GM21825 (cell line): ENCODE data around the gene ING2.
"Not testable (repeated sequence)": the region's sequence is repeated elsewhere in the genome, so short reads cannot be mapped to it uniquely, and the experiment has no call there.

Experiments
- ATAC-seq: cut with Tn5 transposase; IDR thresholded peaks from one replicate; pipeline ENCODE4 v1.9.1; 2021; ENCODE audit warnings: mild to moderate bottlenecking, moderate library complexity; ENCODE audit not compliant: unreplicated experiment

Gene ING2, protein sequence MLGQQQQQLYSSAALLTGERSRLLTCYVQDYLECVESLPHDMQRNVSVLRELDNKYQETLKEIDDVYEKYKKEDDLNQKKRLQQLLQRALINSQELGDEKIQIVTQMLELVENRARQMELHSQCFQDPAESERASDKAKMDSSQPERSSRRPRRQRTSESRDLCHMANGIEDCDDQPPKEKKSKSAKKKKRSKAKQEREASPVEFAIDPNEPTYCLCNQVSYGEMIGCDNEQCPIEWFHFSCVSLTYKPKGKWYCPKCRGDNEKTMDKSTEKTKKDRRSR

GRCh38 chr4:183504930-183505610 lies at the start of gene ING2:
Gene ING2 (plus strand): TSS chr4:183505058. CDS start chr4:183505196, 138 bp downstream.
- ATAC-seq = peak; percentile 48

DNA sequence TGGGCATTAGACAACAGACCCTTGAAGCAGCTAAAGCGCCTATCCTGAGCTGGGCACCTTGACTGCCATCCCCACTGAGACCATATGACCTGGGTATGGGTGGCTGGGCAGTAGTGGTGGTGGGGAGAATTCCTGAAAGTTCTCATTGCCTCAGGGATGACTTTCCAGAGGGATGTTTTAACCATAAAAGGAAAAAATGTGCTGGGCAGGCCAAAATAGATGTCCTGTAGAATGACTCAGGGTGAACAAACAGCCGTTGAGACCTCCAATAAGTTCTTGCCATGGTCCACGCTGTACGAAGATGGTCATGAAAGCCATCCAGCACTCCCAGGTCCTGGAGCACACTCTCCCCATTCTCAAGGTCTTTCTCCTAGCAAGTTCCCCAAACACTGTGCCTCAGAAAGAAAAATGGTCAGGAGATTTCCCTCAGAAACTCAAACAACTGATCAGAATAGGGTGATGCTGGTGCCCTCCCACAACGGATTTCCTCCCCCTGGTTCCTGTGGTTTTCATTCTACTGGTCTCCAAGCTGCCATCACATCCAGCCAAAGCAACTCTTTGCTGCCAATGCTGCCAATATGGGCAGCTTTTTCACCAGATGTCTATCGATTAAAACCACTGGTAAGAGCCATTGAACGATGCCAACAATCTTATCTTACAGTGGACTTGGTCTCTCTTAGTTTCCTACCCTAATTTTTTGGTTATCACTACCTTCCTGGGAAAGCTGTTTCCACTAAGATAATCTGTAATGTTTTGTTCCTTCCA lies 49.2 kb upstream of the ING2 start:
- no peak for ATAC-seq

DNA sequence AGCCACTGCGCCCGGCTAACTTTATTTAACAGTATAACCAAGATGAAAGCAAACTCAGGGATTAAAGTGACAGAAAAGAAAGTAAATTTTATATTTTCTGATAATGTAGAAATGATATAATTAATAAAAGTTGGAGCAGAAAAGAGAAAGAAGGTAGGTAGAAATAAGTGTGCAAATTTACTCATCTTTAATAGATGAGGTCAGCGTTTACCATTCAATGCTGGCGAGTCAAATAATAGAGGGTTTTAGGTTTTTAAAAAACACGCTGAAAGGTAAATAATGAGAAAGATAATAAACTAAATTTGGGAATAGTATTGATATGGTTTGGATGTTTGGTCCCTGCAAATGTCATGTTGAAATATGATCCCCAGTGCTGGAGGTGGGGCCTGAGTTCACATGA lies 46.9 kb upstream of the ING2 start:
- ATAC-seq = no peak

GRCh38 chr4:183463903-183464619 lies 40.8 kb upstream of the ING2 start:
- not testable (repeated sequence) for ATAC-seq

DNA sequence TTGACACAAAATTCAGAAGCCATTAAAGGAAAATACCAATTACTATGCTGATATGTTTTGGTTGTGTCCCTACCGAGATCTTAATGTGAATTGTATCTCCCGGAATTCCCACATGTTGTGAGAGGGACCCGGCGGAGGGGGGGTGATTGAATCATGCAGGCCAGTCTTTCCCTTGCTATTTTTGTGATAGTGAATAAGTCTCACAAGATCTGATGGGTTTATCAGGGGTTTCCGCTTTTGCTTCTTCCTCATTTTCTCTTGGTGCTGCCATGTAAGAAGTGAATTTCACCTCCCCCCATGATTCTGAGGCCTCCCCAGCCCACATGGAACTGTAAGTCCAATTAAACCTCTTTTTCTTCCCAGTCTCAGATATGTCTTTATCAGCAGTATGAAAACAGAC lies 39.0 kb upstream of the ING2 start:
- not testable (repeated sequence) for ATAC-seq

GRCh38 chr4:183467246-183467645 lies 37.6 kb upstream of the ING2 start:
- ATAC-seq = no peak

GRCh38 chr4:183468210-183469095 lies 36.4 kb upstream of the ING2 start:
- no peak for ATAC-seq

DNA sequence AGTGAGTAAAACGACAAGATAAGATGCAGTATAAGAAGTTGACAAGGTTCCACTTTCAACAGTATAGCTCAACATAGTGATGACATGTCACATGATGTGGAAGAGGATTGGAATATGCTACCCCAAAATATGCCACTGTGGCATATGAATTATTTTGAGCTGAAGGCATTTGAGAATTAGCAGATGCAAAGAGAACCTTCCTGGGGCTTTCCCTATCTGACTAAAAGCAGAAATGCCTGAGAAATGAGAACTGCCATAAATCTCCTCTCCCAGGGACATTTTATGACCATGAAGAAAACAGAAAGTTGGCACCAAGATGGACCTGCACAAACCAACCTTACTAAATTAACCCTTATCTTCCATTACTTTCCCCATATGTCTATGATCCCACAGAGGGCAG lies 35.6 kb upstream of the ING2 start:
- ATAC-seq = no peak

- no peak for ATAC-seq
These were observed 34.9 kb upstream of the ING2 start for GRCh38 chr4:183469936-183470335.

GRCh38 chr4:183470821-183471220 lies 34.0 kb upstream of the ING2 start:
- no peak for ATAC-seq

GRCh38 chr4:183471946-183472708 lies 32.7 kb upstream of the ING2 start:
- ATAC-seq = no peak

GRCh38 chr4:183478123-183478522 lies 26.7 kb upstream of the ING2 start:
- no peak for ATAC-seq

GRCh38 chr4:183478926-183479325 lies 25.9 kb upstream of the ING2 start:
- ATAC-seq = no peak

DNA sequence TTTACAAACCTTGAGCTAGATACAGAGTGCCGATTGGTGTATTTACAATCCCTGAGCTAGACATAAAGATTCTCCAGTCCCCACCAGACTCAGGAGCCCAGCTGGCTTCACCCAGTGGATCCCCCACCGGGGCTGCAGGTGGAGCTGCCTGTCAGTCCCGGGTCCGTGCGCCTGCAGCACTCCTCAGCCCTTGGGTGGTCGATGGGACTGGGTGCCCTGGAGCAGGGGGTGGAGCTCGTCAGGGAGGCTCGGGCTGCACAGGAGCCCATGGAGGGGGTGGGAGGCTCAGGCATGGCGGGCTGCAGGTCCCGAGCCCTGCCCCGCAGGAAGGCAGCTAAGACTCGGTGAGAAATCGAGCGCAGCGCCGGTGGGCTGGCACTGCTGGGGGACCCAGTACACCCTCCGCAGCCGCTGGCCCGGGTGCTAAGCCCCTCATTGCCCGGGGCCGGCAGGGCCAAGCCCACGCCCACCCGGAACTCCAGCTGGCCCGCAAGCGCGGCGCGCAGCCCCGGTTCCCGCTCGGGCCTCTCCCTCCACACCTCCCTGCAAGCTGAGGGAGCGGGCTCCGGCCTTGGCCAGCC lies 22.3 kb upstream of the ING2 start:
- ATAC-seq = not testable (repeated sequence)

- no peak for ATAC-seq
These were observed 20.9 kb upstream of the ING2 start for GRCh38 chr4:183483997-183484396.

DNA sequence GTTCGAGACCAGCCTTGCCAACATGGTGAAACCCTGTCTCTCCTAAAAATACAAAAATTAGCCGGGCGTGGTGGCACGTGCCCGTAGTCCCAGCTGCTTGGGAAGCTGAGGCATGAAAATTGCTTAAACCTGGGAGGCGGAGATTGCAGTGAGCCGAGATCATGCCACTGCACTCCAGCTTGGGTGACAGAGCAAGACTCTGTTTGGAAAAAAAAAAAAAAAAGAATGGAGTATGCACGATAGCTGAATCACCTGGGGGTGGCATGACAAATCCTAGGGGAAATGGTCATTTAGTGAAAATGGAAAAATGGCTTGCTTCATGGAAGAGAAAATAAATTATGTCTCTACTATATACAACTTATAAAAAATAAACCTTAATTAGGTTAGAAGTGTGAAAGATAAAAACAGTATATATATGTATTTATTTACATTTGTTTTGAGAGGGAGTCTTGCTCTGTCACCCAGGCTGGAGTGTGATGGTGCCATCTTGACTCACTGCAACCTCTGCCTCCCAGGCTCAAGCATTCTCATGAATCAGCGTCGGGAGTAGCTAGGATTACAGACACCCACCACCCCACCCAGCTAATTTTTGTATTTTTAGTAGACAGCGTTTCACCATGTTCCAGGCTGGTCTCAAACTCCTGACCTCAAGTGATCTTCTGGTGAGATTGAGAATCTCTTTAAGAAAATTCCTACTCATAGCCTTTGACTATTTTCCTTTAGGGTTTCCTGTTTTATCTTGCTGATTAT lies 19.3 kb upstream of the ING2 start:
- no peak for ATAC-seq

DNA sequence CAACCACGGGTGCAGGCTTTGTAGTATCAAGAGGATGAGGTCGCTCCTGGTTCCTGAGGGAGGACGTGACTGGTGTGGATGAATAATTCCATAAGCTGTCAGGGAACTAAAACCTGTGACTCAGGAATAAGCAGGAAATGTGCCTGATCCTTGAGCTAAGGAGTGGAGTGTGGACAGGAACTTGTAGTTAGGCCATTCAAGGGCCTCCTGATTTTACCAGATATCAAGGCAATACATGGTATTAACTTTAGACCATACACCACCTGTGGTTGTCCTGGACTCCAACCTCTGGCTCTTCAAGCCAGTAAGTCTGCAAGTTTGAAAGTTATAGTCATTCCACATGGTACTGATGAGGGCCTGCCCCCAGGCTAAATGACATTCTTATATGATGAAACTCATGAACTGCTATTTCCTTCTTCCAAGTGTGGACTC lies 12.1 kb upstream of the ING2 start:
- ATAC-seq = no peak

- no peak for ATAC-seq
These were observed 11.6 kb upstream of the ING2 start for GRCh38 chr4:183493246-183493645.
